Calu3 (cell line): ENCODE results near the gene TOR1B. TPM values are rescaled to one million over a fixed set of nuclear protein-coding genes. Genes with fewer than 3 reads are reported as not detected.
A peak's percentile ranks its signal among the peaks of the same experiment; 100 is the strongest.

Experiments used
- Bru-seq: library from RNA; stranded (reverse); fragments of 400-500 nt; gene quantifications from one replicate; lab custom pipeline; 2021; lab: Mats Ljungman, UMichigan
- BruChase-seq, 2 experiments: library from RNA; stranded (reverse); fragments of 400-500 nt; gene quantifications; one replicate each; lab custom pipeline; 2021; lab: Mats Ljungman, UMichigan
- BruUV-seq: library from RNA; stranded (reverse); fragments of 400-500 nt; replicated peaks from 2 replicates; lab custom pipeline; 2021; lab: Mats Ljungman, UMichigan
- CTCF ChIA-PET: fragments of 300-600 bp; sonication (Branson Sonifier 250); formaldehyde crosslinking; loops from one replicate; lab custom pipeline; 2022; ENCODE audit warnings: antibody characterized with exemption; lab: Charles Lee
- DNase-seq: peaks from one replicate; pipeline ENCODE4 v3.0.0; 2022
- H3K27ac Mint-ChIP-seq: one replicate; pipeline ENCODE4 v1.8.0; 2022; ENCODE audit warnings: mixed read lengths; ENCODE audit not compliant: unreplicated experiment
- H3K27me3 Mint-ChIP-seq: one replicate; pipeline ENCODE4 v1.8.0; 2022; ENCODE audit warnings: mixed read lengths; ENCODE audit not compliant: unreplicated experiment
- H3K36me3 Mint-ChIP-seq: one replicate; pipeline ENCODE4 v1.8.0; 2022; ENCODE audit warnings: mild to moderate bottlenecking, moderate library complexity, mixed read lengths; ENCODE audit not compliant: insufficient read depth, unreplicated experiment
- H3K4me1 Mint-ChIP-seq: one replicate; pipeline ENCODE4 v1.8.0; 2022; ENCODE audit warnings: mild to moderate bottlenecking, low read depth, mixed read lengths; ENCODE audit not compliant: unreplicated experiment
- H3K4me3 Mint-ChIP-seq: one replicate; pipeline ENCODE4 v1.8.0; 2022; ENCODE audit warnings: mild to moderate bottlenecking, low read depth, moderate library complexity, mixed read lengths; ENCODE audit not compliant: unreplicated experiment
- H3K9me3 Mint-ChIP-seq: one replicate; pipeline ENCODE4 v1.8.0; 2022; ENCODE audit warnings: low read depth, mixed read lengths; ENCODE audit not compliant: unreplicated experiment
- CTCF ChIP-seq: fragments of 200-600 bp; IDR thresholded peaks from one replicate; pipeline ENCODE4 v1.8.0; 2022; ENCODE audit warnings: antibody characterized with exemption; ENCODE audit not compliant: unreplicated experiment
- intact Hi-C: fragments of 100-400 bp; cut with micrococcal nuclease; formaldehyde crosslinking; loops from one replicate; pipeline ENCODE4 v1.10.0; 2022; ENCODE audit not compliant: unreplicated experiment
- long read RNA-seq: library from polyadenylated mRNA; stranded (forward); transcript quantifications from one replicate; pipeline ENCODE4 v2.0.0, GENCODE V29; 2022
- total RNA-seq: library from RNA; stranded (reverse); gene quantifications from 2 replicates; pipeline ENCODE4 v1.2.3, GENCODE V29; 2022

TOR1B gene
- total RNA-seq, result 20.9 and 28.3 TPM in 2 replicates
- Bru-seq, nascent RNA, result percentile 65 among the genes with signal in this experiment
- BruChase-seq, experiment 1, labeled RNA remaining after a 6-hour chase, result percentile 88 among the genes with signal in this experiment
- BruChase-seq, experiment 2, labeled RNA remaining after a 2-hour chase, result percentile 79 among the genes with signal in this experiment
- long read RNA-seq, transcript TOR1B-201 (5 exons, 2,769 nt), result major isoform, 27 of 40 reads
- long read RNA-seq, partial matches to known transcripts, result 7 of 40 reads
- long read RNA-seq, other reads (novel, unspliced or antisense), result 3 of 40 reads

GRCh38 chr9:129802833-129803675 lies at the start of gene TOR1B:
TSS of gene TOR1B (plus strand) at chr9:129803184. CDS start at chr9:129803213, 29 bp downstream.
- TF ChIP-seq CTCF, result no peak
- DNase-seq, result peak; percentile 91
- H3K36me3 Mint-ChIP-seq, result peaks cover 35% of the 10 kb centered on the region
- BruUV-seq, result no TSS peak
- no peaks in the 10 kb centered on the region for H3K4me1 Mint-ChIP-seq
- H3K9me3 Mint-ChIP-seq, result no peaks in the 10 kb centered on the region
- H3K4me3 Mint-ChIP-seq, result peak within 1 kb of the TSS; percentile 70
- H3K27ac Mint-ChIP-seq, result no peak within 1 kb of the TSS
- CTCF ChIA-PET, result interaction anchor here (0.7 kb wide), 2 partner anchors 289 to 1154 kb away, joined by 3 read pairs; no protein-coding TSS in a partner anchor
- H3K27me3 Mint-ChIP-seq, result no peaks in the 10 kb centered on the region
- intact Hi-C loops, result no loop called here

GRCh38 chr9:129755151-129755550 lies 47.8 kb upstream of the TOR1B start:
- H3K27ac Mint-ChIP-seq, result no peak overlapping the region
- no TSS peak for BruUV-seq
- DNase-seq, result no peak
- intact Hi-C loops, result no loop called here
- TF ChIP-seq CTCF, result no peak
- H3K9me3 Mint-ChIP-seq, result no peaks in the 10 kb centered on the region
- H3K4me3 Mint-ChIP-seq, result no peak overlapping the region
- H3K4me1 Mint-ChIP-seq, result peaks cover 18% of the 10 kb centered on the region
- CTCF ChIA-PET, result no interaction called here
- no peaks in the 10 kb centered on the region for H3K27me3 Mint-ChIP-seq
- H3K36me3 Mint-ChIP-seq, result peaks cover 6% of the 10 kb centered on the region

GRCh38 chr9:129756191-129756590 lies 46.8 kb upstream of the TOR1B start:
- Mint-ChIP-seq H3K4me3 (no peak overlapping the region), H3K27ac (no peak overlapping the region), H3K27me3 (no peaks in the 10 kb centered on the region), H3K4me1 (peaks cover 18% of the 10 kb centered on the region), H3K9me3 (no peaks in the 10 kb centered on the region), H3K36me3 (peaks cover 6% of the 10 kb centered on the region)
- CTCF ChIA-PET, result interaction anchor here (0.9 kb wide), 1 partner anchor 19 kb away, joined by 3 read pairs; no protein-coding TSS in a partner anchor
- no TSS peak for BruUV-seq
- no peak for DNase-seq
- intact Hi-C loops, result no loop called here
- no peak for TF ChIP-seq CTCF

- CTCF ChIA-PET, result no interaction called here
Measured at GRCh38 chr9:129757045-129757444, 45.9 kb upstream of the TOR1B start.

More at GRCh38 chr9:129757045-129757444, 45.9 kb upstream of the TOR1B start:
- Mint-ChIP-seq H3K27me3 (no peaks in the 10 kb centered on the region), H3K36me3 (peaks cover 6% of the 10 kb centered on the region), H3K27ac (no peak overlapping the region), H3K9me3 (no peaks in the 10 kb centered on the region), H3K4me3 (no peak overlapping the region), H3K4me1 (peaks cover 18% of the 10 kb centered on the region)
- TF ChIP-seq CTCF, result no peak
- no peak for DNase-seq
- no TSS peak for BruUV-seq
- intact Hi-C loops, result no loop called here
